Stimulated activated CD8-positive, alpha-beta memory T cell treated with anti-CD3 and anti-CD28 coated beads, Interleukin-7, amount 100 ng/mL, for 48 hours (primary cell): Measurements from ENCODE around the gene RNF7.
A peak's percentile ranks its signal among the peaks of the same experiment; 100 is the strongest.
"Not testable (repeated sequence)": the region's sequence is repeated elsewhere in the genome, so short reads cannot be mapped to it uniquely, and the experiment has no call there.

Source experiments
- DNase-seq, 2 donors: peaks; one replicate each; pipeline ENCODE4 v3.0.0-alpha.2; 2020; ENCODE audit warnings: low read depth in 1 of 2; ENCODE audit errors: extremely low read depth in 1 of 2

Gene RNF7

DNA sequence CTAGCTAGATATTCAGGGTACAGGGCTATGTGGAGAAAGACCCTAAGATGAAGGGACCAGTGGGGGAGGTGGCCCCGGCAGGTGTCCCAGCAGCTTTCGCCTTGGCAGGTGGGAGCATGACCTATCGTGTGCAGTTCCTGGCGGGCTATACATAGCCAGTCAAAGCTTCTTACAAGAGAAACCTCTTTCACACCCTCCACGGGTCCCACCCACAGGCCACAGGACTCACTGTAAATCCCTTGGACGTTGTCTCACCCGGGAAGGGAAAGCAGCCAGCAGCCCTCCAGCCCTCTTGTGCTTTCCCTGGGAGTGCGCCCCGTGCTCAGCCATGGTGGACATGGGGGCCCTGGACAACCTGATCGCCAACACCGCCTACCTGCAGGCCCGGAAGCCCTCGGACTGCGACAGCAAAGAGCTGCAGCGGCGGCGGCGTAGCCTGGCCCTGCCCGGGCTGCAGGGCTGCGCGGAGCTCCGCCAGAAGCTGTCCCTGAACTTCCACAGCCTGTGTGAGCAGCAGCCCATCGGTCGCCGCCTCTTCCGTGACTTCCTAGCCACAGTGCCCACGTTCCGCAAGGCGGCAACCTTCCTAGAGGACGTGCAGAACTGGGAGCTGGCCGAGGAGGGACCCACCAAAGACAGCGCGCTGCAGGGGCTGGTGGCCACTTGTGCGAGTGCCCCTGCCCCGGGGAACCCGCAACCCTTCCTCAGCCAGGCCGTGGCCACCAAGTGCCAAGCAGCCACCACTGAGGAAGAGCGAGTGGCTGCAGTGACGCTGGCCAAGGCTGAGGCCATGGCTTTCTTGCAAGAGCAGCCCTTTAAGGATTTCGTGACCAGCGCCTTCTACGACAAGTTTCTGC lies 40.1 kb downstream of the RNF7 start:
- DNase-seq = no peak

DNA sequence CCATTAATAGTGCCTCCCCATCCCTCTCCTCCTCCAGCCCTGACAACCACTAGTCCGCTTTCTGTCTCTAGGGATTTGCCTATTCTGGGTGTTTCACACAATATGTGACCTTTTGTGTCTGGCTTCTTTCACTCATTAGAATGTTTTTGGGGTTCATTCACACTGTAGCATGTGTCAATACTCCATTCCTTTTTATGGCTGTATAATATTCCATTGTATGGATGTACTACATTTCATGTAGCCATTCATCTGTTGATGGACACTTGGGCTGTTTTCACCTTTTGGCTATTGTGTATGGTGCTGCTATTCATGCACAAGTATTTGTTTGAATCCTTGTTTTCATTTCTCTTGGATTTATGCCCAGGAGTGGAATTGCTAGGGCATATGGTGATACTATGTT lies 41.6 kb downstream of the RNF7 start:
- DNase-seq = no peak

DNA sequence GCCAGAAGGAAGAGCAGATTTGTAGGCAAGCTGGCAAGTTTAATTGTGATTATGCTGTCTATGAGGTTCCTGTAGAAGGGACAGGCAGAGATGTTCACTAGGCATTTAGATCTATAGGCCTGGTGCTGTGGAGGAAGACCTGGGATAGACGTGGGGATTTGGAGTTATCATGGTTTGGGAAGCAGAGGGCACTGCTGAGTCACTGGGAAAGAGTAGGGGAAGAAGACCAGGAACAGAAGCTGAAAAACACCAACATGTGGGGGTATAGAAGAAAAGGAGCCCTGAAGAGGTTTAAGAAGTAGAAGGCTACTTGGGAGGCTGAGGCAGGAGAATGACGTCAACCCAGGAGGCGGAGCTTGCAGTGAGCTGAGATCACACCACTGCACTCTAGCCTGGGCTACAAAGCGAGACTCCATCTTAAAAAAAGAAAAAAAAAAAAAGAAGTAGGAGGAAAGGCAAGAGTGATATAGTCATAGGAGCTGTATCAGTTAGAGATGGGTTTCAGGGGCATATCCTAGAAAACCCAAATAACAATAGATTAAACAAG lies 44.4 kb downstream of the RNF7 start:
- DNase-seq = no peak

DNA sequence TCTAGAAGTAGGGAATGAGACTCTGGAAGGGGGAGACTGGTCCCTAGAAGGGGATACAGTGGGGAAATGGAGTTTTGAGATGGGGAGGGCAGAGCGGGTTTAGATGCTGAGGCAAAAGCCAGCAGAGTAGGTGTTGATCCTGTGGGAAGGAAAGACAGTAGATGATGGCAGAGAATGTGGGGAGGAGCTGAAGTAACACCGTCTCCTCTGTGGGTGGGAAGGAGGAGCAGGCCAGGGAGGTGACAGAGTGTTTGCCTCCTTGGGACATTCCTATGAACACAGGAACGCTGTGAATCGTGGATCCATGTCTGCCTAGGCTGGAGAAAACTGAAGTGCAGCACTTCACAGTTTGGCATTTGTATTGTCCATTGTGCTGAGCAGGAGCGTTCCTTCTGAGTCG lies 45.5 kb downstream of the RNF7 start:
- no peak for DNase-seq

DNA sequence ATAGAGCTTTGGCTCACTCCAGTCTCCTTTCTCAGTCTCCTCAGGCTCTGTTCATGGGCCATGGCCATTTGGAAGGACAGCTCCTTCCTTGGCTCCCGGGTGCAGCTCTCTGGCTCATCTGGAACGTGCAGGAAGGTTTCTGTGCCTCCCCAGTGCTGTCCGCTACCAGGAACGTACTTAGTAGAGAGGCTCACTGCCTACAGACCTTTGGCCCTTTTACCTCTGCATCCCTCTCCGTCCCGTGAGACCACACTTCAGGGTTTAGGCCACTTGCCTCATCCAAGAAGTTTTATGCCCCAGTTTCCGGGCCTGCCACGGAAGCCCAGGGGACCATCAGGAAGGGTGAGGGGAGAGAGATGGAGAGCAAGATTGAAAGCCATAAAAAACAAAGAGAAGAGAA lies 46.0 kb downstream of the RNF7 start:
- DNase-seq = no peak

DNA sequence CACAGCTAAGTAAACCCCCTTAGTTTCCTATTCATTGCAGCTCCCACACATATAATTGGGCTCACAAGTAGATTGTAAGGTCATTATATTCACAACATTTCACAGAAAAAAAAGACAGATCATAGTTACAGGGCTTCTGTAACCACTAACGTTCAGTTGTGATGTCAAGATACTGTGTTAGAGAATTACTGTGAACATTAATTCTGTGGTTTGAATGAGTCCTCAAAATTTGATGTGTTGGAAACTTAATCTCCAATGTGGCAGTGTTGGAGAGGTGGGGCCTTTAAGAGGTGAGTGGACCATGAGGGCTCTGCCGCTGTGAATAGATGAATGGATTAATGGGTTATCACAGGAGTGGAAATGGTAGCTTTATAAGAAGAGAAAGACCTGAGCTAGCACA lies 46.4 kb downstream of the RNF7 start:
- DNase-seq = no peak

DNA sequence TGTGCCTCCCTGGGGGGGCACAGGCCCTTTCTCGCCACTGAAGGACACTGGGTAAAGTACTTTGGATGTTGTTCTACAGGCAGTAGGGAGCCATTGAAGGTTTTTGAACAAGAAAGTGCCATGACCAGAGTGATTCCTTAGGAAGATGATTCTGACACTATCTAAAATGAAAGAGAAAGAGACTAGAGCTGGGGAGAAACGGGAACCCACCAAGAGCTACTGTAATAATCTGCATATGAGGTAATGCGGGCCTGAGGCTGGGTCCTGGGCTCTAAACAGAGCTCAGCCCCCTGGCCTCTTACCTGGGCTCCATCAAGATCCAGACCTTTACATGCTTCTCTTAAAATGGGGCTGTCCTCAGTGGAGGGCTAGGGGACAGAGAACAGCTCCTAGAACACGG lies 50.1 kb downstream of the RNF7 start:
- no peak for DNase-seq

DNA sequence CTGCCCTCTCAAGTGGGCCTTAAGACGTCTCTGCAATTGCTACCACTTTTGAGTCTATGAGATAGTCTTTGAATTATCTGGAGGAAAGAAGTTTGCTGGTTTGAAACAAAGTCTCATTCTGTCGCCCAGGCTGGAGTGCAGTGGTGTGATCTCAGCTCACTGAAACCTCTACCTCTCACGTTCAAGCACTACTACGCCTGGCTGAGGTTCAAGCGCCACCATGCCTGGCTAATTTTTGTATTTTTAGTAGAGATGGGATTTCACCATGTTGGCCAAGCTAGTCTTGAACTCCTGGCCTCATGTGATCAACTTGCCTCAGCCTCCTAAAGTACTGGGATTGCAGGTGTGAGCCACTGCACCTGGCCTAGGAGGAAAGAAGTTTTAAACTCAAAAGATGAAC lies 50.7 kb downstream of the RNF7 start:
- DNase-seq = not testable (repeated sequence)

DNA sequence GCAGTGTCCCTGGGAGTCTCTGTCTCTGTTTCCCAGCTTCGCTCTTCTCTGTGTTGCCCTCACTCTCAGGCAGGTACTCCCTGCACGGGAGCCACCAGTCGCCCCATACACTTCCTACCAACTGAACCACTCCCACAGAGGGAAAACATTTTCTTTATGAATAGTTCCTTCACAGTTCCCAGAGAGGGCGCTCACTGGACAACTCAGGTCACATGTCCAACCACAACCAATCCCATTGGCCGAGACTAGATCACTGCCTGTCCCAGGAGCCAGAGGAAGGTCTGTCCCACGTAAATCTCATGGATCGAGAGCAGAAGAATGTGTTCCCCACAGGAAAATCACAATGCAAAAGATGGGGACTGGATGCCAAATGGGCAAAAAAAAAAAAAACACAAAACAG lies 51.2 kb downstream of the RNF7 start:
- no peak for DNase-seq

DNA sequence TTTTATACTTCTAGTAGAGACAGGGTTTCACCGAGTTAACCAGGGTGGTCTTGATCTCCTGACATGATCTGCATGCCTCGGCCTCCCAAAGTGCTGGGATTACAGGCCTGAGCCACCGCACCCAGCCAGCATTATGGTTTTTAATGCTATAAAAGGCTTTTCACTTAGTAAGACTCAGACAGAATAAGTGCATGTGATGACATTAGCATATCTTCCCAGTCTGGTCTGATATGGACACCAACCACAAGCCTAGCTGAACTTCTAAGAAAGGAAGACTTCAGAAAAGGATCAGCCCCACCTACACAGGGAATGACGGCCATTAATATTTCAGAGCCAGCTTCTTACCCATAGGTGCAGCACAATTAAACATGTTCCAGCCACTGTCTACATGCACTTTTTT lies 52.1 kb downstream of the RNF7 start:
- no peak for DNase-seq

DNA sequence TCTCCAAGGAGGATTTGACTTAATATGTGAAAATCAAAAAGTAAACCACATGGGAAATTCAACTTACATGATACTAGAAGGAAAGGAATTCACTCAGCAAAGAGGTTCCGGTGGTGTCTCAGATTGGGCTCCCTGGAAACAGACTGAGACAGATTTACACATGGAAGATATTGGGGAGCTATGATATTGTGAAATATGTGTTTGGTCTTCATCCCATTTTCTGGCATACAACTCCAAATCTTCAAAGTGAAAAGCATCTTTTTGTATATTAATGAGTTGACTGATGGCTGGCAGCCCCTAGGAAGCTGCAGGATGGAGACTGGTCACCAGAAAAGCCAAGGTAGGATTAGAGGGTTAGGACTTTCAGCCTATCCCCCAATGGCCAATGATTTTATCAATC lies 54.4 kb downstream of the RNF7 start:
- DNase-seq = no peak

DNA sequence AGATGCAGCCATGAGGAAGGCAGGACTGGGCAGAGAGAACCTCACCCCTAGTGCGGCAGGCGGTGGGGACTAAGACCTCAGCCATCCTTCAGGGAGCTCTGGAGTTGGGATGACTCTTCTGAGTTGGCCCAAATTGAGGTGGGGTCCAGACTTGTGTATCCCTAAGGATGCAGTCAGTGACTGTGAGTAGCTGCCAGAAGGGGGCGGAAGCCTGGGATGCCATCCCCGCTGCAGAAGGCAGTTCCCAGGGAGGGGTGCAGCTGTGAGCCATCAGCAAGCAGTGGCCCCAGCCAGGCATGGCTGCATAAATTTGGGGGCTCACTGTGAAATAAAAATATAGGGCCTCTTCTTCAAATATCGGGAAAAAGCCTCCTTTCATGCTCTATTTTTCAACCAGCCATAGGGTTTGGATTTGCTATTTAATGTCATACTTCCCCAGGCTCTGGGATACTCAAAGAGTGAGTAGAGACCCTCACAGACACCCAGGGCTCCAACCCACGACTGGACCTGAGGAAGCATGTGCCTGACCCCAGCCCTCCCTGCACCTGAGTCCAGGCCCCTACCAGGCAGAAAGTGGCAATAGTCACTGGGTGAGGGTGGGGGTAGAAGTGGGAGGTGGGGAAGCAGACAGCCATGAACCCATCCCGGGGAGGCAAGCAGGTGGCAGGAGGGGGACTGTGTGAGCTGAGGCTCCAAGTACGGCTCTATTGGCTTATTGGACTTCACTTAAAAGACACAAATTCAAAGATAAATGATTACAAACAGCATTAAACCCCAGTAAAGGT lies 55.6 kb downstream of the RNF7 start:
- no peak for DNase-seq

DNA sequence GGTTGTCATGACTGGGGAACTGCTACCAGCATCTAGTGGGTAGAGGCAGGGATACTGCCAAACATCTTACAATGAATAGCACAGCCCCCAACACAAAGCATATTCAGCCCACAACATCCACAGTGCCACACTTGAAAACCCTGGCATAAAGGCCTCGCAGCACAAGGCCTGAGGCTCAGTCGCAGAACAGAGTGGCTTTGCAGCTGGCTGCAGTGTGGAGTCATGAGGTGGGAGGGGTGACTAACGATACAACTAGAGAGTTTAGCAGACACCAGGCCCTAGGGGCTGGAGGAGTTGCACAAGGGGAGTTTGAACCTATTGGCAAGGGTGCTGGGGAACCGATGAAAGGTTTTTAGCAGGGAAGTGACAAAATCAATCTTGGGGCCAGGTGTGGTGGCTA lies 57.2 kb downstream of the RNF7 start:
- peak in 1 of 2 donors; percentile 25 for DNase-seq

DNA sequence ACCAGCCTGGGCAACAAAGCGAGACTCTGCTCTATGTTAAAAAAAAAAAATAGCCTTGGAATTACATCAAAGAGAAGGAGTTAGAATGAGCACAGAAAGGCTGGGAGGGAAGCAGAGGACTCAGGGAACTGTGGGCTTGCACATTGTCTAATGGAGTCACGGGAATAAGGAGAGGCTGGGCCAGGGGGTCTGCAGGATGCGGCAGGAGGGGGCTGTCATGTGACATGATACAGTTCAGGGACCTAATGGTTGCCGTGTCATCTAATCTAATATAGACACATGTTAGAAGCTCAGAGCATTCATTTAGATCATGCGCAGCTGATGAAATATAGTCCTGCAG lies 57.6 kb downstream of the RNF7 start:
- DNase-seq = no peak

DNA sequence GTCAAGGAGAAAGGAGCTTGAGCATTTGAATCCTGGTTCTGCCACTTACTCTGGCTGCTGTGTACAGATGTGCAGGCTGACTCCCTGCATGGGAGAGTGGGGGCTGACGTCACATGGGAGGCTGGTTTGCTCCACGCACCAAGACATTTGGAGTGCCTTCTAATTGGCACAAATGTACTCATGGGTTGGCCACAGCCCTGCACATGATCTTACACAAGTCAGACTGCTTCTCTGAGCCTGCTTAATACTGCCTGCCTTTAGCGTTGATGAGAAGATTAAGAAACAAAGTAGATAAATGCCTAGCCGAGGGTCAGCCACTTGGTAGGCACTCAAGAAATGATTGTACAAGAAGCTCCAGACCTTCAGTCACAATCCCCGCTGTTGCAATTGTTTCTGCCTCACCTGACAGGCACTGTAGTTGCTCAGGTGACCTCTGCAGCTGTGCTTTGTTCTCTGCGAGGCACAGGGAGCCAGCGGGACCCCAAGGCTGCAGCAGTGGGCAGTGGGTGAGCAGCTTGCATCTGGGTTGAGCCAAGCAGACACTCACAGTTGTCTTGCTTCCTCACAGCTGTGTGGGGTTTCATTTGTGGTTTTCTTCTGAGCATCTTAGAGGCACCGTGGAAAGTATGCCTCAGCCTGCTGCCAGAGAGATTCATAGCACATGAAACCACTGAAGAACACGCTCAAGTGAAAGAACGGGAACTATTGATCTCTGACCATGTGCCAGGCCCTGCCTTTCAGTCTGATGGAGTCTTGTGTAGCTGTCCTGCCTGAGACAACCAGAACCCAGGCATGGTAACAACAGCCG lies 58.2 kb downstream of the RNF7 start:
- peak; percentile 43 to 83 for DNase-seq
